Measurements from ENCODE around the gene CTTNBP2NL. TPM values are rescaled to one million over a fixed set of nuclear protein-coding genes. Genes with fewer than 3 reads are reported as not detected.
"Not testable (repeated sequence)": the region's sequence is repeated elsewhere in the genome, so short reads cannot be mapped to it uniquely, and the experiment has no call there.

The CTTNBP2NL gene
- total RNA-seq, 1 donor from 2014 or later: 66.2 TPM

DNA sequence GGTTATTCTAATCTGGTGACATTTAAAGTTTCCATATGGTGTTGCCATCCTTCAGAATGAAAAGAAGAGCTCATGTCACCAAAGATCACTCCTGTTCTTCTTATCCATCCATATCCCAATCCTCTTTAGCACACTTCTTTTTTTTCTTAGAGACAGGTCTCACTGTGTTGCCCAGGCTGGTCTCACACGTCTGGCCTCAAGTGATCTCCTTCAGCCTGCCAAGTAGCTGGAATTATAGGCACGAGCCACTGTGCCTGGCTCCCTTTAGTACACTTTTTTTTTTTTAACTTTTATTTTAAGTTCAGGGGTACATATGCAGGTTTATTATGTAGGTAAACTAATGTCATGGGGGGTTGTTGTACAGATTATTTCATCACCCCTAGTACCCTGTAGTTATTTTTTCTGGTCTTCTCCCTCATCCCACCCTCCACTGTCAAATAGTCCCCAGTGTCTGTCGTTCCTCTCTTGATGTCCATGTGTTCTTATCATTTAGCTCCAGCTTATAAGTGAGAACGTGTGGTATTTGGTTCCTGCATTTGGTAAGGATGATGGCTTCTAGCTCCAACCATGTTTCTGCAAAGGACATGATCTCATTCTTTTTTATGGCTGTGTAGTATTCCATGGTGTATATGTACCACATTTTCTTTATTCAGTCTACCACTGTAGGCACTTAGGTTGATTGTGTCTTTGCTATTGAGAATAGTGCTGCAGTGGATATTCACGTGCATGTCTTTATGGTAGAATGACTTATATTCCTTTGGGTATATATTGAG is 40.6 kb downstream of the CTTNBP2NL start:
- Mint-ChIP-seq H3K27ac (ENCODE audit: unreplicated experiment) (no peak overlapping the region), H3K36me3 (ENCODE audit: unreplicated experiment) (peaks cover 12% of the 10 kb centered on the region), H3K4me3 (ENCODE audit: unreplicated experiment) (no peak overlapping the region), H3K4me1 (ENCODE audit: low read depth, unreplicated experiment) (peaks cover 4% of the 10 kb centered on the region), H3K27me3 (ENCODE audit: unreplicated experiment) (no peaks in the 10 kb centered on the region), H3K9me3 (ENCODE audit: unreplicated experiment) (no peaks in the 10 kb centered on the region)
- TF ChIP-seq, protein P1, sequence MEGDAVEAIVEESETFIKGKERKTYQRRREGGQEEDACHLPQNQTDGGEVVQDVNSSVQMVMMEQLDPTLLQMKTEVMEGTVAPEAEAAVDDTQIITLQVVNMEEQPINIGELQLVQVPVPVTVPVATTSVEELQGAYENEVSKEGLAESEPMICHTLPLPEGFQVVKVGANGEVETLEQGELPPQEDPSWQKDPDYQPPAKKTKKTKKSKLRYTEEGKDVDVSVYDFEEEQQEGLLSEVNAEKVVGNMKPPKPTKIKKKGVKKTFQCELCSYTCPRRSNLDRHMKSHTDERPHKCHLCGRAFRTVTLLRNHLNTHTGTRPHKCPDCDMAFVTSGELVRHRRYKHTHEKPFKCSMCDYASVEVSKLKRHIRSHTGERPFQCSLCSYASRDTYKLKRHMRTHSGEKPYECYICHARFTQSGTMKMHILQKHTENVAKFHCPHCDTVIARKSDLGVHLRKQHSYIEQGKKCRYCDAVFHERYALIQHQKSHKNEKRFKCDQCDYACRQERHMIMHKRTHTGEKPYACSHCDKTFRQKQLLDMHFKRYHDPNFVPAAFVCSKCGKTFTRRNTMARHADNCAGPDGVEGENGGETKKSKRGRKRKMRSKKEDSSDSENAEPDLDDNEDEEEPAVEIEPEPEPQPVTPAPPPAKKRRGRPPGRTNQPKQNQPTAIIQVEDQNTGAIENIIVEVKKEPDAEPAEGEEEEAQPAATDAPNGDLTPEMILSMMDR (IDR thresholded peaks at IDR 0.05; ENCODE audit: partially characterized antibody, unreplicated experiment): no peak
- DNase-seq: no peak

DNA sequence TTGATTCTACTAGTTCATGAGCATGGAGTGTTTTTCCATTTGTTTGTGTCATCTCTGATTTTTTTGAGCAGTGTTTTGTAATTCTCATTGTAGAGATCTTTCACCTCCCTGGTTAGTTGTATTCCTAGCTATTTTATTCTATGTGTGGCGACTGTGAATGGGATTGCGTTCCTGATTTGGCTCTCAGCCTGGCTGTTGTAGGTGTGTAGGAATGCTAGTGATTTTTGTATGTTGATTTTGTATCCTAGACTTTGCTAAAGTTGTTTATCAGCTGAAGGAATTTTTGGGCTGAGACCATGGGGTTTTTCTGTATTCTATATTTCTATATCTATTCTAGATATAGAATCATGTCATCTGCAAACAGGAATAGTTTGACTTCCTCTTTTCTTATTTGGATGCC is 42.1 kb downstream of the CTTNBP2NL start:
- H3K4me3 Mint-ChIP-seq (ENCODE audit: unreplicated experiment); H3K27me3 Mint-ChIP-seq (ENCODE audit: unreplicated experiment); H3K9me3 Mint-ChIP-seq (ENCODE audit: unreplicated experiment); DNase-seq; H3K4me1 Mint-ChIP-seq (ENCODE audit: low read depth, unreplicated experiment); H3K27ac Mint-ChIP-seq (ENCODE audit: unreplicated experiment): not testable (repeated sequence)
- peaks cover 12% of the 10 kb centered on the region for H3K36me3 Mint-ChIP-seq (ENCODE audit: unreplicated experiment)

DNA sequence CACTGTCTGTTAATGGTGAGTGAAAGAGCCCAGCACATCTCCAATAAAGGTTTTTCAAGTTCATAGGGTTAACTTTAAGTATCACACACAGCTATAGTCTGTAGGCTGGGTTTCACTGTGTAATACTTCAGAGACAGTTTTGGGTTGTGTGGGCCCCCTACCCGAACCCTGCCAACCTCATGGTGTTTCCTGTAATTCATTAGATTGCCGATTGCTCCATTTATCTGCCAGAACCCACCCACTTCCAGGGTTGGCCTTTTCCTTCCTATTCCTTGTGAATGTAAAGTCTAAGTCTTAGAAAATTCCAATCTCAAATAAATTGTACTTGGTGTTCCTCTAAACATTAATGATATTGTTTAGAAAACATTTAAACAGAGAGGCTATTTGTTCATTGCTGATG is 43.6 kb downstream of the CTTNBP2NL start:
- Mint-ChIP-seq H3K36me3 (ENCODE audit: unreplicated experiment) (peaks cover 12% of the 10 kb centered on the region), H3K4me3 (ENCODE audit: unreplicated experiment) (no peak overlapping the region), H3K27me3 (ENCODE audit: unreplicated experiment) (no peaks in the 10 kb centered on the region), H3K27ac (ENCODE audit: unreplicated experiment) (no peak overlapping the region), H3K4me1 (ENCODE audit: low read depth, unreplicated experiment) (peaks cover 4% of the 10 kb centered on the region), H3K9me3 (ENCODE audit: unreplicated experiment) (no peaks in the 10 kb centered on the region)
- DNase-seq: no peak
- TF ChIP-seq, protein P1 (IDR thresholded peaks at IDR 0.05; ENCODE audit: partially characterized antibody, unreplicated experiment): no peak

DNA sequence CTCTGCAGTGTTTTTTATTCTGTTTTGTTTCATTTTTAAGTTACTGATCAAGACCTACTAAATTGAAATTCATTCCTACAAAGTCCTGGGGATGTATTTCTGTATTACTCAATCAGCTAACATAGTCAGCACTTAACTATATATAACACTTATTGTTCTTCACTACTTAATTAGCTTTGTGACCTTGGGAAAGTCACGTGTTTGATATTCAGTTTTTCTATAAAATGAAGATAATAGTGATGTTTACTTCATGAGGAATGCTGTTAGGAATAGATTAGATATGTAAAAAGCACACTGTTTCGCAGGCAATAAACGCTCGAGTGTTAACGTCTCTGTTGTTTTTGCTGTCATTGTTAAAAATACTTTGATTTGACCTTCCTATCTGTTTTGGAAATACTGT is 44.6 kb downstream of the CTTNBP2NL start:
- Mint-ChIP-seq H3K4me1 (ENCODE audit: low read depth, unreplicated experiment) (peaks cover 4% of the 10 kb centered on the region), H3K9me3 (ENCODE audit: unreplicated experiment) (no peaks in the 10 kb centered on the region), H3K27me3 (ENCODE audit: unreplicated experiment) (no peaks in the 10 kb centered on the region), H3K27ac (ENCODE audit: unreplicated experiment) (no peak overlapping the region), H3K4me3 (ENCODE audit: unreplicated experiment) (no peak overlapping the region), H3K36me3 (ENCODE audit: unreplicated experiment) (peaks cover 12% of the 10 kb centered on the region)
- DNase-seq: no peak
- TF ChIP-seq, protein P1 (IDR thresholded peaks at IDR 0.05; ENCODE audit: partially characterized antibody, unreplicated experiment): no peak

DNA sequence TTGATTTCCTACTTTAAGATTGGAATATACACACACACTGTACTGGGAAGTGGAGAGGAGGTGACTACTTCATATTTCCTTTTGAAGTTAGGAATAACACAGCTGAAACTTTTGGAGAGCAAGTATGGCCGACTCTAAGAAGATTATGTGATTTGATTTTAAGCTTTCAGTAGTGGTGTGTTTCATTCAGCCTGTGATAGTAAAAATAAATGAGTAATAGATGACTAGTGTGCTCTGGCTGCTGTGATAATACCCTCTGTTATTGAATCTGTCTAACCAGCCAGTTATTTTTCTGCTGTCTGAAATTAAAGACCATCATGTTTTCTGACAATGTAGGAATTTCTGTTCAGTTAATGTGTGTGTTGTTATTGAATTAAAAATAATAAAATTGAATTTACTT is 48.3 kb downstream of the CTTNBP2NL start:
- no peak for DNase-seq

More for the DNA sequence above, 48.3 kb downstream of the CTTNBP2NL start:
- Mint-ChIP-seq H3K4me1 (ENCODE audit: low read depth, unreplicated experiment) (no peaks in the 10 kb centered on the region), H3K27ac (ENCODE audit: unreplicated experiment) (no peak overlapping the region), H3K4me3 (ENCODE audit: unreplicated experiment) (no peak overlapping the region), H3K9me3 (ENCODE audit: unreplicated experiment) (no peaks in the 10 kb centered on the region), H3K27me3 (ENCODE audit: unreplicated experiment) (no peaks in the 10 kb centered on the region), H3K36me3 (ENCODE audit: unreplicated experiment) (peaks cover 5% of the 10 kb centered on the region)
- TF ChIP-seq, protein P1 (IDR thresholded peaks at IDR 0.05; ENCODE audit: partially characterized antibody, unreplicated experiment): no peak
